ENCODE results near the gene MGST1. TPM values are rescaled to one million over a fixed set of nuclear protein-coding genes. Genes with fewer than 3 reads are reported as not detected.
A peak's percentile ranks its signal among the peaks of the same experiment; 100 is the strongest.

MGST1 gene, protein sequence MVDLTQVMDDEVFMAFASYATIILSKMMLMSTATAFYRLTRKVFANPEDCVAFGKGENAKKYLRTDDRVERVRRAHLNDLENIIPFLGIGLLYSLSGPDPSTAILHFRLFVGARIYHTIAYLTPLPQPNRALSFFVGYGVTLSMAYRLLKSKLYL
- total RNA-seq (2014; rRNA removed; shearing (Covaris generic)): 25.5 and 32.6 TPM in 2 replicates
- 111 and 115 TPM in 2 replicates for polyA plus RNA-seq (2015; cell fraction: cytosol; rRNA removed)
- 70.2 and 76.0 TPM in 2 replicates for polyA plus RNA-seq (2015; cell fraction: nucleus; rRNA removed)

DNA sequence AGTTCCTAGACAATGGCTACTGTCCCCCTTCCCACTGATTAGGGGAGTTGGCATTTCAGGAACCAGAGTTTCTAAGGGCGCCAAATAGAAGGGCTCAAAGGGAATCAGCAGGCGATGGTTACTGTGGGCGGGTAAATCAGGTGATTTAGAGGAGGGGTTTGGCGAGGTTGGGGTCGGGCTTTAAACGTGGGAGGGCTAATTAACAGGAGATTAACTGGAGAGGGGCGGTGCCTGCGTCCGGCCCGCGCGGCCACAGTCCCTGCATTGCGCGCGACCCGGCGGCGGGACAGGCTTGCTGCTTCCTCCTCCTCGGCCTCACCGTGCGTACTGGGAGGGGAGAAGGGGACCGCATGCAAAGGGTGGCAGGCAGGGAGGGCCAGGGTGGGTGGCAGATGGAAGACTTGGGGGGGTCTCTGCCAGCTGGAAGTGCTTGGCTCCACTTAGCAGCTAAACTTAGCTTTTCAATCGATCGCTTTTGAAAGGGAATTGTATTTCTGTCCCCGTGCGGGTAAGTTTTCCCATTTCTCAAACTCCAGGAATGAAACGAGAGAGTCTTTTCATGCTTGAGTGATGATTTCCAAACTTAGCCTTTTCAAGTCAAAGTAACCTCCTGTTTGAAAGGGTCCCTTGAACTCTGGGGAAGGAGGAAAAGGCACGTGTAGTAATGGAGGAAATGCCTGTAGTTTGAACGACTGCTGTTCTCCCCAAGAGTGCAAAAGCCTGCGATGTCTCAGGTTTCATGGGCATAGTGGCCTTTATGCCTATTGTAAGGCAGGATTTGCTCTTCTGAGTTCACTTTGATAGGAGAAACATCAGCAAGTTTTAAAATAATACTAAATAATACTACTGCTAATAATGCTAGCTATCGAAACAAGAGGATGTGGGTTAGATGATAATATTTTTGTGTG lies at the start of gene MGST1:
TSS of gene MGST1 (plus strand) at position 255 of the 908 bp plus-strand sequence. CDS start 6,608 bp downstream, outside the sequence.
- DNase-seq (ENCODE audit: low read depth): peak; percentile 72

DNA sequence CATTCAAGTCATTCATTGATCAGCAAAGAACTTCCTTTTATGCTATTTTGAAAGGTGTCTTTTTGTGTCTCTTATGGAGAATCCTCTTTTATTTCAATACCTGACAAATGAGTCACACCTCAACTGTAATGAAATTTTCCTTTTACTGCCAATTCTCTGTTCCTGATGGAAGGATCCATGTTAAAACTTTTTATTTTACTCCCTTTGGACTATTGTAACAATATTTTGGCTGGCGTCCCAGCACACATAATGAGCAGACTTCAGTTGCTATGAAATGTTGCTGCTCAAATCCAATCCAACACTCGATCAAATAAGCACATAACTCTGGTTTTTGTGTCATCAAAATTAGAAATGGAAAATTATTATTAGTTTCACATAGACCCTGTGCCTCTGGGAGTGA lies 48.0 kb upstream of the MGST1 start:
- no peak for DNase-seq (ENCODE audit: low read depth)

DNA sequence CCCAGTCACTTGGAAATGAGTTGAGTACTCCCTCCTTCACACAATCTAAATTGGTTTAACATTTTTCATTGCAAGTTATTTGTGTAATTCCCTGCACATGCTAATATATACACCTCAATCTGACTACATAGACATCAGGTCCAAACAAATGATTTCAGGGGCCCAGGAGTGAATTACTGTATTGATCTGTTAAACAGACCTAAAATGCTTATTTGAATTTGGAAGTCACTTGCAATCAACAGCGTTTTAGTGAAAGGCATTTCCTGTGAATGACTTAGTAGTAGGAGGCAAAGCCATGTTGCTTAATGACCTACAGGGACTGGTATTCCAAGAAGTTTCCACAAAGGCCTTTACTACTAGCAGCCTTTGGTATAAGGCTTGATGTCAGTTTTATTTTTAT lies 47.3 kb upstream of the MGST1 start:
- DNase-seq (ENCODE audit: low read depth): no peak

DNA sequence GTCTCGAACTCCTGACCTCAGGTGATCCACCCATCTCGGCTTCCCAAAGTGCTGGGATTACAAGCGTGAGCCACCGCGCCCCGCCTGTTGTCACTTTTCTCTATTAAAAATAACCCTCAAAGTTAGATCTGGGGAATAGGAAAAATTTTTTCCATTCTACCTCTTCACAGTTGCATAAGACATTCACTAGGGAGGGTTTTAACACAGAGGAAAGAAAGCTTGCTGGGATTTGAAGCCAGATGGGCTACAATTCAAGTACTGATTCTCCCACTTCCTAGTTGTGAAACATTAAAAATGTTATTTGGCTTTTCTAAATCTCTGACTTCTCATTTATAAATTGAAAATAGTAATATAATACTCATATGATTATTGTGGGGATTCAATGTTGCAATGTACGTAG lies 46.7 kb upstream of the MGST1 start:
- DNase-seq (ENCODE audit: low read depth): no peak

DNA sequence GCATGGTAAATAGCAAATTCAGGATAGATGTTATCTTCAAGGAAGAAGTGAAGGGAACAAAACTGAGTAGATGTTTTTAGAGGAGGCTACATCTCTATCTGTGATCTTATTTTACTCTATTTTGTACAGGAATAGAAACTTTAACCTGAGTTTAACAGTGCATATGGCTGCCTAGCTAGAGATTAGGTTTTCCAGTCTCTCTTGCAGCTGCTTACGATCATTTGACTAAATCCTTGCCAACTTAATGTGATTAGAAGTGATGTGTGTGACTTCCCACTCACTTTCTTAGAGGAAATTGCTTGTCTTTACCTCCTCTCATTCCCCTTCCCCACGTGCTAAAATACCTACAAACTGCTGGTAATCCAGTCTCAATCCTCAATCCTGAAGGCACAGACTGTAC lies 43.5 kb upstream of the MGST1 start:
- DNase-seq (ENCODE audit: low read depth): no peak

DNA sequence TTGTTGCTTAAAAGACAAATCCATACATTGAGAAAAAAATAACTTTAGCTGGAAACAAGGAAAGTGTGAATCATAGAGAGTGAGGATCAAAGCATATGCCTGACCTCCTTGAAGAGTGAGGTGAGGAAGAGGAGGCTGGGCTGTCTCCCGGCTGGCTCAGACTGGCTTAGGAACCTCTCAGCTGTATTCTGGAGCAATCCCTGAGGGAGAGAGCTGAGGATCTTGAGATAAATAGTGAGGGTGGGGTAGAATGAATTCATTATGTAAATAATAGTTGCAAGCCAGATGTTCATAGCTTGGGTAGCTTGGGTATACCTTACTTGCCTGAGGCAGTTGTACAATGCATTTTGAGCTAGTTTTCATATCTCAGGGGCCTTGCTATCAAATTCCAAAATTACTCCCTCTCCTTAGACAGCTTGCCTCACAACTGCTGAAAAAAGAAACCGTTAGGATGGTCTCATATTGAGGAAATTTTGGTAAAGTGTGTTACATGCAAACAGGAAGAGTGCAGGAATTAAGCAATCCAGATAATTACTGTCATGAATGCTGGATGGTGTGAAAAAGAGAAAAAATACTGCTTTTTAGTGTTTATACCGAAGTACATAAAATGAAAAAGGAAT lies 39.5 kb upstream of the MGST1 start:
- DNase-seq (ENCODE audit: low read depth): no peak

DNA sequence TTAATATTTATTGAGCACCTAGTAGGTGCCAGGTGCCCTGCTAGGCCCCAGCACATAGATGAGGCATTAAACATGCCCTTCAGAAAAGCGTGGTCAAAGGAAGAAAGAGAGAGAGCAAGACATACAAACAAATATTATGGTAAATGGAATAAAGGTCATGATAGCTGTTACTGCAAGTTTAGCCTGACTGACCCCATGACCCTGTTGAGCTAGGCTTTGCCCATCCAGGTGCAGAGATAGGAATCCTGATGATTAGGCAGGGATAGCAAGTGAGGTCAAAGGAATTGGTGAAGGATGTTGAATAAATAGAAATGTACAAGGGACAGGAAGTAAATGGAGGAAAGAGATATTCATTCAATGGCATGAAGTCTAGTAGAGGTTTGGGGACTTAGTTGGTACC lies 36.5 kb upstream of the MGST1 start:
- no peak for DNase-seq (ENCODE audit: low read depth)

DNA sequence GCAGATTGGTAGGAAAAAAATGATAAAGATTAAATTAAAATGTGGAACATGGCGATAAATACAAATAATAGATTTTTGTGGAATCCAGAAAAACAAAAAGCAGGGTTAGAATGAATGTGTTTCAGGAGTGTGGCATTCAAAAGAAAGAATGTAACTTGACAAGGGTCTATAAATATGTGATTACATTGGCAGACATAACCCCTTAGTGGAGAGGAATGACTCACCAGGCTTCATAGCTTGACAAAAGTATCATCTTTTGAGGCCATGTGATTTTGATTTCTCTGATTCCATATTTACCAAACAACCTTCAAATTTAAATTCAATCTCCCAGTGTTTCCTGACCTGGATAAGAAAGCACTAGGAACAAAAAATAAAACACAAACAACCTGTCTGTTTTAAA lies 24.4 kb upstream of the MGST1 start:
- DNase-seq (ENCODE audit: low read depth): no peak

DNA sequence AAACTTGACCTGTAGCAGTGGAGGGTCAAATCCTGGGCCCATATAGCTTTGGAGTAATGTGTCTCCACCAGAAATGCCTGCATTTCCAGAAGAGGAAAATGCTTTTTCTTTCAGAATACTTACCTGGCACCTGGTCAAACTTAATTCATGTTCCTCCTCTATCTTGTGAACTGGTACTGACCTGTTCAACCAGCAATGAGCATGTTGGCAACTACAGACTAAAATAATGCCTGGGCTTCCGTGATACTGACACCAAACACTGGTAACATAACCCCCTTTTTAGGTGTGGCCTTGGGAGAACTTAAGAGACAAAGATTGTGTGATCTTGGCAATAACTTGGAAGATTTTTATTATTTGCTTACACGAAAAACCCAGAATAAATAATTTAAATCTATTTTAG lies 23.8 kb upstream of the MGST1 start:
- no peak for DNase-seq (ENCODE audit: low read depth)

DNA sequence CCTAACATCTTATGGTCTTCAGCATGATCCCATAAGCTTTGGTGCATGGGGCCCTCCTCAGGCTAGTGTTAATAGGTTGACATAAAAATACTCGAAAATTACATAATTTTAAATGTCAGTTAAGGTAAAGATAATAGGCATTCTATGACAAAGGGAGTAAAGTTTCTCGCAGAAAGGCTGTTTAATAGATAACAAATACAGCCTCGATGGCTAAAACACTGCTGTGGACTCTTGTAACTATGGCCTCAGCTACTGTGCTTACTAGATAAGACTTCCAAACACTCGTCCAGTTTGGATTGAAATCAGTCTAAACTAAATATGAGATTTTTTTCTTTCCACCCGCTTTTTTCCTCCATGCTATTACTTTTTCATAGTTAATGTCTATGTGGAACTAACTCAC lies 23.2 kb upstream of the MGST1 start:
- no peak for DNase-seq (ENCODE audit: low read depth)

DNA sequence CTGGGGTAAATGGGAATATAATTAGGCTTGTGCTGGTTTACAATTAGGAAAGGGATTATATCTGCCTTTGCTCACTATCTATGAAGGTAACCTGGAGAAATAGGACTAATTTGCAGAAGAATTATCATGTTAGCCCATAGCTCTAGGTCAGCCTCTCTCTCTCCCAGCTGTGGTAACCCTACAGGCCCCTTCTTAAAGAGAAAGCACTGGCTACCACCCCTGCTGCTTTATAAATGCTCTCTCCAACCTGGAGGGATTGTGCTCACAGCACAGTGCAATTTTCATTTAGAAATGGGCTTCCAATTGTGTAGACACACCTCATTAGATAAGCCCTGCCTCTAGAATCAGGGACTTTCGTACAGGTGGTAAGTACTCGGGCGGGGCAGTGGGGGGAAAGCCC lies 22.7 kb upstream of the MGST1 start:
- DNase-seq (ENCODE audit: low read depth): no peak

DNA sequence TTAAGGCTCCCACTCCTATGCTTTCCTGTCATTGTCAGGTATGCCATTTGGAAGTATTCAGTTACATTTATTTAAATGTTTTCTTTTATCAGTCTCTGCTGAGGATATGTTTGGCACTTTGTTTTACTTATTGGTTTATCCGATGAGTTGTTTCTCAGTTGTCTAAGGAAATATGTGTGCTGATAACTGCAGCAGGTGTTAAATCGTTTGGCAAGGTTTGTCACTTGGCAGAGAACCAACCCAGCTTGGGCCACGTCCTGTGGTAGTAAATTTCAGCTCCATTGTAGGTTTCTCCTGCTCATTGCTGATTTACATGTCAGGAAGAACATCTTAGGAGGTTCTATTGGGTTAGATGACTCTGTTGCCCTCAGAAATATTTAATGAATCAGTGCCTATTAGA lies 22.0 kb upstream of the MGST1 start:
- DNase-seq (ENCODE audit: low read depth): no peak

DNA sequence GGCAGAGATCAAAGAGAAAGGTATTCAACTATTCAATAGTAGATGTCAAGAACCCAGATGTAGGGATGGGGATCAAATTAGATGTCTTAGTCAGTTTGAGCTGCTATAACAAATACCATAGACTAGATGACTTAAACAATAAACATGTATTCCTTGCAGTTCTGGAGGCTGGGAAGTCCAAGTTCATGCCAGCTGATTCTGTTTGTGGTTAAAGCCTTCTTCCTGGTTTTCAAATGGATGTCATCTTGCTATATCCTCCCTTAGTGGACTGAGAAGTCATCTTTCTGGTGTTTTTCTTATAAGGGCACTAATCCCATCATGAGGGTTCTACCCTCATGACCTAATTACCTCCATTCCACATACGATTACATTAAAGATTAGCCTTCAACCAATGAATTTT lies 19.5 kb upstream of the MGST1 start:
- DNase-seq (ENCODE audit: low read depth): no peak

DNA sequence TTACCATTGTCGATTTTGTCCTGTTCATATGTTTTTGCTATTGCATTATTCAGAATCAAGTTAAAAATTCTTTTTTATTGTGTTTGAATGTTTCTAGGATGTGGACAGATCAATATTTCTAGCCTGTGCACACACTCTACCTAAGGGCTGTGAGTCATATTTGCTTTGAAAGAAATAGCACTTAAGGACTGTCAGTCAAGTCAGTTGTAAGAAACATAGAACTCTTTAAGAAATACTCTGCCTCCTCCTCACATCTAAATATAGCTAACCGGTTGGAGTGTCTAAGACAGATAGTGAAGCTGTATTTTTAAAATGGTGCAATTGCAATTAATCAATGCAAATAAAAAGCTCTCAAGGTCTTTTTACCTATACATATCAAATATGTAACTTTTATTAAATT lies 17.9 kb upstream of the MGST1 start:
- no peak for DNase-seq (ENCODE audit: low read depth)

DNA sequence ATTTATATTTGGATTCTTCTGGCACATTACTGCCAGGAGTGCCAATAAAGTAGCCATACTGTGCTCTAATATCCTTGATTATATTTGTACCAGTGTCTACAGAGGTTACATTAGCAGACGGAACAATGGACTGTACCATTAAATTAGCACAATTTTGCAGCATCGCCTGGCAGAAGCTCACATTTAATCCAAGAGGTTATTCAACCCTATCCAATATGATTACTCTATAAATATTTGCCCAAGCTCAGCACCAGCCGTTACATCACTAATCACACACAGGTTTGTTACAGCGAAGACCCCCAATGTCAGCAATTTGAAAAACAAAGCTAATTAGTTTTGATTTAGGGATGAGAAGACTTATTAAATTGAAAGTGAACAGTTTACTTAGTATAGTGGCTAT lies 16.9 kb upstream of the MGST1 start:
- no peak for DNase-seq (ENCODE audit: low read depth)

DNA sequence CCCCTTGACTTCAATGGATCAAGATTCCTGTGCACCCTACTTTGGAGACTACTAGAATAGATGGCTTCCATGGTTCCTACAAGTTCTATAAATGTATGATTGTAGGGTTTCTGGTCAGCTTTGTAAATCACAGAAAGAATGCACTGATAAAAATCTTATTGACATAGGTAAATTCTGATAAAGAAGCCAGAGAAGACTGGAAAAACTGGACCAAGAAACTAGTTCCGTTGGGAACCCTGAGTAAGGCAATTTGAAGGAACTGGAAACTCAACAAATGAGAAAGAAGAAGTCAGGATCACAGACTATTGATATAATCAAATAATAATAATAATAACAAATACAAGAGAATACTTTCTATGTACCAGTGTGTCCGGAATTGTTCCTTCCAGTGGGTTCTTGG lies 15.4 kb upstream of the MGST1 start:
- DNase-seq (ENCODE audit: low read depth): no peak

DNA sequence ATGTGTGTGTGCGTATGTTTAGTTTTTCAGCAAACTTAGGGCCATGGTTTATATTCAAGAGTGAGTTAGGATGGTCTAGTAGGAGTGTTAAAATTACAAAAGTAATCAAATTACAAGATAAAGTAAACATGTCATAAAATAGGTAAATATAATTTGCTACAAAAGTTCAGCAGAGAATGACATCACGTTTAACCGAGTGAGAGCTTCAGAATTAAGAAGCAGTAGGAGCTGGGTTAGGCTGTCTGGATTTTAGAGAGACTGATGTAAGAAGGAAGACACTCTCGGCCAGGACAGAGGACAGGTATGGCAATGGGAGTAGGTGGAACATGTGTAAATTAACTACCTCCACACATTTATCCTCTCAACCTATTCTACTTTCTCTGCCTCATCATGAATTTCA lies 11.6 kb upstream of the MGST1 start:
- no peak for DNase-seq (ENCODE audit: low read depth)

DNA sequence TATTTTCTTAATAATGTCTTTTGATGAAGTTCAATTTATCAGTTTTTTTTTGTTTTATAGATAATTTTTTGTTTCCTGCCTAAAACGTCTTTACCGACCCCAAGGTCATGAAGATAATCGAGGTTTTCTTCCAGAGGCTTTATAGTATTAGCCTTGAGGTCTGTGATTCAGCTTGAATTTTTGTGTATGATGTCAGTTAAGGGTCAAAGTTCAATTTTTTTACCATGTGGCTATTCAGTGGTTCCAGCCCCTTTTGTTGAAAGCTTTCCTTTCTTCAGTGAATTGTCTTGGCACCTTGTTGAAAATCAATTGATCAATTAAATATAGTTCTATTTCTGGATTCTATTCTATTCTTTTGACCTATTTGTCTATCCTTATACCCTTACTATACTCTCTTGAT lies 3.2 kb upstream of the MGST1 start:
- no peak for DNase-seq (ENCODE audit: low read depth)

DNA sequence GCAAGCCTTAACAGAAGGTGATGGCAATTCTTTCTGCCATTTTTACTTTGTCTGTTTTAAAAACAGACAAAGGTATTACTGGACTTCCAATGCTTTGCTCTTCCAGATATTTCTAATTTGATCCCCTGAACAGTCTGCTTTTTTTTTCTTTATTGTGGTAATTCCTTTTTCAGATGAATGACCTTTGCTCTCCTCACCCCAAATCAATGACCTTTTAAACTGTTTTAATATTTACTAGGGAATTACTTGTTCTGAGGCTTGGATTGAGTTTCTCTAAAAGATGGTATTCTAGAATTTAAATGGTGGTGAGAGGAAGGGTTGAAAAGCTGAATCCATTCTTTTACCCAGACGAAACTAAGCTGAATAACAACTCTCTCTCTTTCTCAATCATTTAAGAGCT lies 2.3 kb upstream of the MGST1 start:
- DNase-seq (ENCODE audit: low read depth): no peak

DNA sequence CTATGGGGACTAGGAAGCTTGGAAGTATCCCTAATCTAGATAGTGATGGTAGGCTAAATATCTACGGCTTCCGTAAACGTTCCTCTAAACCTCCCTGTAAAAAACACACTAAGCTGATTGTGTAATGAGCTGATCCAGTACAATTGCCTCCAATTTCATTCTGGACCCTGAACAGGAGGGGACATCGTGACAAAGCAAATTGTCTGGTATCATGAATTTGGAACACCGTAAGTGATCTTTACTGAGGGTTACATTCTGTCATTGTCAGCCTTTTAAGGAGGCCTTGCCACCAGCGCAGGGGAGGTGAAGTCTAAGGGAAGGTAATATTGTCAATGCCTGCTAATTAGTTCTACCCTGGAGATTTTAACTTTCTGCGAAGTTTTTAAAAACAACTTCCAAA lies 487 bp upstream of the MGST1 start:
- DNase-seq (ENCODE audit: low read depth): no peak

DNA sequence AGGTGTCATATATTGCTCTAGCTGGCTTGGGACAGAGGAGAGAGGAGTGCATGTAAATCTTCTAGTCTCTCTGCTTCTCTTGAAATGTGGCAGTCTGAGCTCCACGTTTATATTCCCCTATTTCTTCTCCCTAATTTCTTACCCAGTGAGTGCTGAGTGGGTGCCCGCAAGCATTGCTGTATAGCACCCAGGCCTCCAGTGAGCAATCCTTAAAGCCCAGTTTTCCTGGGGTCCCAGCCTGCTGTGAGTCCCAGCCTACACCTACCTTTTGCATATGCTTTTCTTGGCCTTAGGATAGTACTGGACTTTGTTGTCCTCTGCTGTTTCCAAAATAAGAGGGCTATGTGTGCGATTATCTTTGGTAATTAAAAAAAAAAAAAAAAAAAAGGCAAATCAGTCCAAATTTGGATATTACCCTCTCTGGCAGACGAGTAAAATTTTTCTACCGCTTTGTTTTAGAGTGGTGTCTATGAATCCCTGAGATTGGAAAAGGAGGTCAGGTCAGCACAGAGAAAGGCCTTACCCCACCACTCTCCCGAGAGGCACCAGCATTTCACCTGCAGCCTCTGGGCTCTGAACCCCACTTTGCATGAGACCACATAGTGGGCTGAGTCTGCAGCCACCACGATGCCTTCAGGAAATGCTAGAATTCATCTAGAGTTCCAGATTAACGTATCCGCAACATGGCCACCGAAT lies 1.1 kb downstream of the MGST1 start:
- DNase-seq (ENCODE audit: low read depth): no peak

DNA sequence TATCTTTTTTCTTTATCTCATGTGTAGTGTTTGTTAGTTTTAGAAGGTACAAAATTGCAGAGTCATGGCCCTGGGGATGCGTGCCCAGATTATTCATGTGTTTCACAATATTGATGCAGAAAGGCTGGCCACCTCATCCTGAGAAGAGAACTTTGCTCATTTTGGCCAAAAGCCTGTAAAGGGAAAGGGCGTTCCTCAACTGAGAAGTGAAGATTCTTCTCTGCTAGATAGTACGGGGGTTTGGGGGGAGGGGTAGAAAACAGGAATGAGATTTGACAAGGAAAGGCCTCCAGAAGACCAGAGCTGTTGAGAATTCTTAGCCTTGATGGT lies 1.7 kb downstream of the MGST1 start:
- peak; percentile 59 for DNase-seq (ENCODE audit: low read depth)

Data from HT1080 (cell line).